ENCODE data around the gene BRICD5. TPM values are rescaled to one million over a fixed set of nuclear protein-coding genes. Genes with fewer than 3 reads are reported as not detected.
A peak's percentile ranks its signal among the peaks of the same experiment; 100 is the strongest.

BRICD5 gene
- total RNA-seq, 3 donors from 2014 or later (not counting 1 experiment from before 2014, with no cell fraction given) = 3.2 to 5.2 (median 3.6) TPM

GRCh38 chr16:2207872-2208271, 2.8 kb downstream of the BRICD5 start:
- TF ChIP-seq CTCF (IDR thresholded peaks at IDR 0.05) = no peak

GRCh38 chr16:2206780-2207433, 3.8 kb downstream of the BRICD5 start:
- Mint-ChIP-seq H3K4me3 (peak overlapping the region; percentile 6), H3K27ac (peak overlapping the region; percentile 80 to 88), H3K9me3 (no peaks in the 10 kb centered on the region), H3K36me3 (no peaks in the 10 kb centered on the region), H3K4me1 (peaks cover 19 to 32% of the 10 kb centered on the region in 2 donors), H3K27me3 (ENCODE audit: low read depth in 2 of 2) (peaks cover 0 to 3% of the 10 kb centered on the region in 2 donors)
- intact Hi-C loops (cut with micrococcal nuclease) = no loop called here
- WGBS (ENCODE audit: insufficient coverage) = 97% methylated on average over 23 of the region's 23 CpGs
- Histone ChIP-seq H3K4me1 (ENCODE audit: control insufficient read depth, insufficient read depth, low read length) (peaks cover 19% of the 10 kb centered on the region), H3K27me3 (ENCODE audit: control insufficient read depth, insufficient read depth, low read length) (no peaks in the 10 kb centered on the region), H3K4me3 (ENCODE audit: low read length) (no peak overlapping the region), H3K9me3 (ENCODE audit: control insufficient read depth, insufficient read depth, low read length) (no peaks in the 10 kb centered on the region), H3K36me3 (ENCODE audit: control insufficient read depth, insufficient read depth, low read length) (peaks cover 26% of the 10 kb centered on the region), H3K27ac (ENCODE audit: low read length) (no peak overlapping the region)
- DNase-seq = no peak
- no peak for ATAC-seq
- no peak for TF ChIP-seq CTCF (IDR thresholded peaks at IDR 0.05)

More at GRCh38 chr16:2207872-2208271, 2.8 kb downstream of the BRICD5 start:
- H3K9me3 ChIP-seq (ENCODE audit: control insufficient read depth, insufficient read depth, low read length) = no peaks in the 10 kb centered on the region
- ATAC-seq (no peak), DNase-seq (no peak)
- WGBS (ENCODE audit: insufficient coverage) = 94% methylated on average over 9 of the region's 9 CpGs
- intact Hi-C loops (cut with micrococcal nuclease) = no loop called here
- no peaks in the 10 kb centered on the region for H3K27me3 ChIP-seq (ENCODE audit: control insufficient read depth, insufficient read depth, low read length)
- peaks cover 19 to 36% of the 10 kb centered on the region in 2 donors for H3K4me1 Mint-ChIP-seq
- peak overlapping the region in 1 of 2 donors; percentile 76 for H3K27ac Mint-ChIP-seq
- H3K36me3 ChIP-seq (ENCODE audit: control insufficient read depth, insufficient read depth, low read length) = peaks cover 31% of the 10 kb centered on the region
- peaks cover 28% of the 10 kb centered on the region for H3K4me1 ChIP-seq (ENCODE audit: control insufficient read depth, insufficient read depth, low read length)
- no peak overlapping the region for H3K4me3 ChIP-seq (ENCODE audit: low read length)
- H3K4me3 Mint-ChIP-seq = peak overlapping the region; percentile 67
- no peaks in the 10 kb centered on the region for H3K36me3 Mint-ChIP-seq
- H3K27ac ChIP-seq (ENCODE audit: low read length) = no peak overlapping the region
- no peaks in the 10 kb centered on the region for H3K27me3 Mint-ChIP-seq (ENCODE audit: low read depth in 2 of 2)
- H3K9me3 Mint-ChIP-seq = no peaks in the 10 kb centered on the region

- Histone ChIP-seq H3K4me1 (ENCODE audit: control insufficient read depth, insufficient read depth, low read length) (peaks cover 19% of the 10 kb centered on the region), H3K9me3 (ENCODE audit: control insufficient read depth, insufficient read depth, low read length) (no peaks in the 10 kb centered on the region), H3K27ac (ENCODE audit: low read length) (peak overlapping the region; percentile 95), H3K4me3 (ENCODE audit: low read length) (peak overlapping the region; percentile 88), H3K36me3 (ENCODE audit: control insufficient read depth, insufficient read depth, low read length) (peaks cover 26% of the 10 kb centered on the region), H3K27me3 (ENCODE audit: control insufficient read depth, insufficient read depth, low read length) (no peaks in the 10 kb centered on the region)
- ATAC-seq (no peak), DNase-seq (no peak)
- peak overlapping the region; percentile 91 for H3K4me3 Mint-ChIP-seq
- no peaks in the 10 kb centered on the region for H3K9me3 Mint-ChIP-seq
- H3K27me3 Mint-ChIP-seq (ENCODE audit: low read depth in 2 of 2) = peaks cover 0 to 3% of the 10 kb centered on the region in 2 donors
- WGBS (ENCODE audit: insufficient coverage) = 90% methylated on average over 18 of the region's 18 CpGs
- H3K36me3 Mint-ChIP-seq = no peaks in the 10 kb centered on the region
- TF ChIP-seq CTCF (IDR thresholded peaks at IDR 0.05) = no peak
- H3K27ac Mint-ChIP-seq = peak overlapping the region; percentile 80 to 88
- intact Hi-C loops (cut with micrococcal nuclease) = no loop called here
- H3K4me1 Mint-ChIP-seq = peaks cover 19 to 28% of the 10 kb centered on the region in 2 donors
These were observed 4.3 kb downstream of the BRICD5 start for GRCh38 chr16:2206420-2206779.

- no peaks in the 10 kb centered on the region for H3K9me3 Mint-ChIP-seq
- H3K36me3 Mint-ChIP-seq = no peaks in the 10 kb centered on the region
- H3K4me3 Mint-ChIP-seq = peak overlapping the region; percentile 91
- H3K27me3 Mint-ChIP-seq (ENCODE audit: low read depth in 2 of 2) = peaks cover 0 to 3% of the 10 kb centered on the region in 2 donors
- H3K4me1 Mint-ChIP-seq = peaks cover 19 to 28% of the 10 kb centered on the region in 2 donors
- H3K27ac Mint-ChIP-seq = peak overlapping the region; percentile 80 to 88
- TF ChIP-seq CTCF (IDR thresholded peaks at IDR 0.05) = no peak
- Histone ChIP-seq H3K27me3 (ENCODE audit: control insufficient read depth, insufficient read depth, low read length) (no peaks in the 10 kb centered on the region), H3K27ac (ENCODE audit: low read length) (peak overlapping the region; percentile 95), H3K4me1 (ENCODE audit: control insufficient read depth, insufficient read depth, low read length) (peaks cover 19% of the 10 kb centered on the region), H3K4me3 (ENCODE audit: low read length) (peak overlapping the region; percentile 88), H3K36me3 (ENCODE audit: control insufficient read depth, insufficient read depth, low read length) (peaks cover 26% of the 10 kb centered on the region), H3K9me3 (ENCODE audit: control insufficient read depth, insufficient read depth, low read length) (no peaks in the 10 kb centered on the region)
- ATAC-seq = no peak
- intact Hi-C loops (cut with micrococcal nuclease) = no loop called here
- 20% methylated on average over 16 of the region's 16 CpGs for WGBS (ENCODE audit: insufficient coverage)
- DNase-seq = no peak
These were observed 4.7 kb downstream of the BRICD5 start for GRCh38 chr16:2205967-2206313.
